ENCODE data around the gene NUCB1.
"Not testable (repeated sequence)": the region's sequence is repeated elsewhere in the genome, so short reads cannot be mapped to it uniquely, and the experiment has no call there.

The NUCB1 gene

DNA sequence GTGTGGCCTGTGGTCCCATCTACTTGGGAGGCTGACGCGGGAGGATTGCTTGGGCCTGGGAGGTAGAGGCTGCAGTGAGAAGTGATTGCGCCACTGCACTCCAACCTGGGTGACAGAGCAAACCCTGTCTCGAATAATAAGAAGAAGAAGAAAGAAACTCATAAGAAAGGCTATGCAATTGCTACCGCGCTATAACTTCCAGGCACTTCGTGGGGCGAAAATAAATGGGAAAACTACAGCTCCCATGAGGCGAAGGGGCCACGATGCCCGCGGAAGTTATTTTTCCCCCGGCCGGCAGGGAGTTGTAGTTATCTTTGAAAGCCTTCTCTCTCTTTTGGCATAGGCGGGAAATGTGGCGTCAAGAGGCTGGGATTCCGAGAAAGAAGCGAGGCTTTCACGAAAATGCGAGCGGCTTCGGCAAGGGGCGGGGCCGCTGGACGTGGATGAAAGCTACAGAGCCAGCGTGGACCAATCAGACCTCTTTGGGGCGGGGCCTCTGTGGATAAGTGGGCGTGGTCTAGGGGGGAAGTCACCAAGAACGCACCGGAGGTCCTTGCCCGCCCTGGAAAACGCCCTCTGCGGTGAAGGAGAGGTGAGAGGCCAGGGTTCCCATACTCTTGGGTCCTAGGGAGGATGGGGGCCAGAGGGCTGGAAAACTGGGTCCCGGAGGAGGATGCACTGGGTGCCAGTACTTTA is at the start of gene NUCB1:
Gene NUCB1, plus strand, starts transcription at position 532 of the 696 bp plus-strand sequence. CDS start 485 bp downstream, outside the sequence.
- peak; percentile 96 to 99 (median 98) for DNase-seq

- no peak for DNase-seq
These were observed 47.8 kb upstream of the NUCB1 start for GRCh38 chr19:48852292-48852691.

- DNase-seq: no peak
These were observed 46.6 kb upstream of the NUCB1 start for GRCh38 chr19:48853483-48853882.

GRCh38 chr19:48854103-48854502 is 46.0 kb upstream of the NUCB1 start:
- DNase-seq: no peak

GRCh38 chr19:48856921-48857320 is 43.2 kb upstream of the NUCB1 start:
- DNase-seq: no peak

DNA sequence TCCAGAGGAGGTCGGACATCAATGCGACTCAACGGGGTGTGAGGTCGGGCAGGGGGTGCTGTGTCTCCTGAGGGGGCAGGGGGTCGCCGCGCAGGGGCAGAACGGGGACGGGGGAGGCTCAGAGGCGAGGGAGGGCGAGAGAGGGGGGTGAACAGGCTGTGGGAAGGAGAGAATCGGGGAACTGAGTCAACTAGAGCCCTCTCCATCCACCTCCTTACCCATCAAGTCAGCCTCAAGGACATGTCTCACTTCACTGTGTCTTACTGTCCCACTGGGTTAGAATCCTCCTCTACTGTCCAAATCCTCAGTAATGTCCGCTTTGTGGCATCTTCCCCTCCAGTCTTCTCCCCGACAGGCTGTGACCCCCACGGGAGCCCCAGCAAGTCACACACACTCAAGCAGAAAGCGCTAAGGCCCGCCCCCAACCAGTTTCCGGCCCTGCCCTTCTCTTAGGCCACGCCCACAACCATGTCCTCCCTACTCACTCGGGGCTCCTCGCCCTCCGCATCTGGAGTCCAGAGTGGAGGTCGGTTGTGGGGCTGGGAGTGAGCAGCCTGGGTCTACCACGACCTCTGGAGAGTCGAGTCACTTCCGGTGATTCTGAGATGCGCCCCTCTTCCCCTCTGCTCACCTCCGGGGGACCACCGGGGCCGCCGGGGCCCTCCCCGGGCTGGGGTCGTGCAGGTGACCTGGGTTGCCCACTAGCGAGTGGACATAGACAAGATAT is 41.0 kb upstream of the NUCB1 start:
- DNase-seq: peak; percentile 51 to 69 (median 61)

DNA sequence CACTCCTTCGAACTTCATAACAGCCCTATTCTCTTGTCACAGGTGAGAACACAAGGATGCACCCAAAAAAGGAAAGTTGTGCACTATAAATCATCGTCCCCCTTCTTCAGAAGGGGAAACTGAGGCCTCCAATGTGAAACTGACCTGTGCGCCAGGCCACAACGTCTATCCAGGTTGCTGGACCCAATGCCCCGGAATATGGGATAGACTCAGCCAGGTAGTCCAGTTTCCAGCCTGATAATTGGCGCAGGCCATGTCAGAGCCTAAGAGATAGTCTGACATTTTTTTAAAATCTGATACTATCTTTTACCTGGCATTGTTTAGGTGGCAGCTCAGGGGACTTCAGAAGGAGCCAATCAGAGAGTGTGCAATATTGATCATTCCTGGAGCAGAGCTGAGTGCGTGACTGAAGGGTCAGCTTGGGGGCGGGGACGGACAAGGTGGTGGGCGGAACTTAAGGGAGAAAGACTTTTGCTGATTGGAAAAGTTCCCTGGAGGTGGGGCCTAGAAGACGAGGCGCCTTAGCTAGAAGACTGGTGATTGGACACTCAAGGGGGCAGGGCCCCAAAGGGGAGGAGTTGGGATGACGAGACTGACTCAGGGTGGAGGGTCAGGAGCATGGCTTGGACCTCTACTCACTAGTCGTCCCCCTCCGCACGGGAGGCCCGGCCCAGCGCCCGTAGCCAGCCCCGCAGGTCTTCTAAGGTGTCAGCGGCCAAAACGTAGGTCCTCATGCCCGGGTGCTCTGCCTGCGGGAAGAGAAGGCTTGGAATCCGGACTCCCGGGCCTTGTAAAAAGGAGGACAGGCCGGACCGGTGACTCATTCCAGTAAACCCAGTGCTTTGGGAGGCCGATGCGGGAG is 40.2 kb upstream of the NUCB1 start:
- DNase-seq: no peak

GRCh38 chr19:48861313-48861712 is 38.8 kb upstream of the NUCB1 start:
- no peak for DNase-seq

DNA sequence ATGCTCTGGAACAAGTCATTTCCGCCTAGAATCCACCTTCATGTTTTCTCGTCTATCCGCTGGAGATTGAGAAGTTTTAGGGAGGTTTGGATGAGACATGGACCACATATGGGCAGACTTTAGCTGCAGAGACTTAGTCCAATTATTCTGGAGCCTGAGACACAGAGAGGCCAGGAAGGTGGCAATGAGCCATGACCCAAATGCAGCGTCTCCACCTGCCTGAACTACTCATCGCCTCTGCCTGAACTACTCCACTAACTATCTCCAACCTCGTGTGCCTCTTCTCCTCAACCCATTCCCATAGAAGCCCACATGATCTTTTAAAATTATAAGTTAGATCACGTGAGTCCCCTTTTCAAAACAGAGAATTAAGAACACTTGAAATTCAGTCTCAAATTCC is 37.3 kb upstream of the NUCB1 start:
- DNase-seq: no peak

- DNase-seq: no peak
These were observed 33.4 kb upstream of the NUCB1 start for GRCh38 chr19:48866692-48867091.

- DNase-seq: no peak
These were observed 32.9 kb upstream of the NUCB1 start for GRCh38 chr19:48867123-48867745.

- no peak for DNase-seq
These were observed 32.4 kb upstream of the NUCB1 start for GRCh38 chr19:48867746-48868113.

DNA sequence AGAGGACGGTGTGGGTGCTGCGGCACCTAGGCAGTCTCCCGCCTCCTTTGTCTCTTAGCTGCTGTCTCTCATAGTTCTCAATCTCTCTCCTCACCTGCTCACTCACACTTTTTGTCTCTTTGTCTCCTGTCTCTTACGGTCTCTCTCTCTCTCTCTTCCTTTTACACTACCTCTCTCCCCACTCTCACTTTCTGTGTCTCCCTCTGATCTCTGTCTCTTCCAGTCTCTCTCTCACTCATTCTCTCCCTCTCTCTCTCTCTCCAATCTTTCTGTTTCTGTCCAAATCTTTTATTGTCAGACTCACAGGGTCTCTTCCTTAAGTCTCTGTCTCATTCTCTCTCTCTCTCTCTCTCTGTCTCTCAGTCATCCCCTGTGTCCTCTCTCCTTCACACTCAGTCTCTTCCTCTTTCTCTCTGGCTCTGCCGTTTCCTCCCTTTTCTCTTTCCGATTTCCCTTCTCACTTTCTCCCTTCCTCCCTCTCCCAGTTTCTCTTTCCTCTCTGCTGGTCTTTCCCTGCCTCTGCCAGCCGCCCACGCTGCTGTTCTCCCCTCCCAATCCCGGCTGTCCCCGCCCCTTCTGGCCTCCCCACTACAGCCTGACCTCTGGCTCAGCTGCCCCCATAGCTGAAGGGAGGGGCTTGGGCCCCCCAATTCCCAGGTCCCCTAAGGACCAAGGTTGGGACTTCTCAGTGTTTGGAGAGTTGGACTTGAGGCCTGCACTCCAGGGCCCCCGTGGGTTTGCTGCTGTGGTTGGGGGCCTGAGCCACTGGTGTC is 31.8 kb upstream of the NUCB1 start, which contains the start of gene PLEKHA4:
Gene PLEKHA4, minus strand, starts transcription at position 504 of the 773 bp plus-strand sequence. CDS start 997 bp downstream, outside the sequence.
- no peak for DNase-seq

DNA sequence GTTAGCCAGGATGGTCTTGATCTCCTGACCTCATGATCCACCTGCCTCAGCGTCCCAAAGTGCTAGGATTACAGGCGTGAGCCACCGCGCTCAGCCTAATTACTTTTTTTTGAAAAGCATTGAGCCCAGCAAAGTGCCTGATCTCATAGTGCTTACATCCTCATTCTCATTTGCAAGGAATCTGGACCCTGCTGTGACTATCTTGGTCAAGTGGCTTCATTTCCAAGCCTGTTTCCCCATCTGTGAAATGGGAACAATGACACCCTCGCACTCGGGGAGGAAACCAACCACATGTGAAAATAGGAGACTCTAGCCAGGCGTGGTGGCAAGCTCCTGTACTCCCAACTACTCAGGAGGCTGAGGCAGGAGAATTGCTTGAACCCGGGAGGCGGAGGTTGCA is 30.1 kb upstream of the NUCB1 start:
- no peak for DNase-seq

- not testable (repeated sequence) for DNase-seq
These were observed 28.5 kb upstream of the NUCB1 start for GRCh38 chr19:48871471-48872181.

DNA sequence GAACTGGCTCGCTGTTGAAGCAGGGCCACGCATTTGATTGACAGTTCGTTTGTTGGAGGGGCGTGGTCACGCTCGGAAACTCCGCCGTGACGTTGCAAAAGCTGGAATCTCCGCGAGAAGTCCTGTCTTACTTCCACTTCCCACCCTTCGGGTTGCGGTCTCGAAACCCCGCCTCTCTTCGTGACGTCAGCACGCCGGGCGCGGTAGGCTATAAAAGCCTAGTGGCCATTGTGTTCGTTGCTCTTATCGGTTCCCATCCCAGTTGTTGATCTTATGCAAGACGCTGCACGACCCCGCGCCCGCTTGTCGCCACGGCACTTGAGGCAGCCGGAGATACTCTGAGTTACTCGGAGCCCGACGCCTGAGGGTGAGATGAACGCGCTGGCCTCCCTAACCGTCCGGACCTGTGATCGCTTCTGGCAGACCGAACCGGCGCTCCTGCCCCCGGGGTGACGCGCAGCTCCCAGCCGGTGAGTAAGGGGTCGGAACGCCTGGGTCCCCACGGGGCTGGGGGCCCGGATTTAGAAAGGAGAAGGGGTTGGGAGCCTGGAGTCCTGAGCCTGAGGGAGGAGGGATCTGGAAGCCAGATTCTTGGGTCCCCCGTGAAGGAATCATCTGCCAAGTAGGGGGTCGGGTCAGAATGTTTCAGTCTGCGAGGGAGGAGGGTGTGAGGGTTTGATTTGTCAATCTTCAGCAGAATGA is 27.8 kb upstream of the NUCB1 start, which contains the start of gene PPP1R15A:
Gene PPP1R15A, plus strand, starts transcription at position 240 of the 702 bp plus-strand sequence. CDS start 813 bp downstream, outside the sequence.
- peak; percentile 85 to 99 (median 94) for DNase-seq

DNA sequence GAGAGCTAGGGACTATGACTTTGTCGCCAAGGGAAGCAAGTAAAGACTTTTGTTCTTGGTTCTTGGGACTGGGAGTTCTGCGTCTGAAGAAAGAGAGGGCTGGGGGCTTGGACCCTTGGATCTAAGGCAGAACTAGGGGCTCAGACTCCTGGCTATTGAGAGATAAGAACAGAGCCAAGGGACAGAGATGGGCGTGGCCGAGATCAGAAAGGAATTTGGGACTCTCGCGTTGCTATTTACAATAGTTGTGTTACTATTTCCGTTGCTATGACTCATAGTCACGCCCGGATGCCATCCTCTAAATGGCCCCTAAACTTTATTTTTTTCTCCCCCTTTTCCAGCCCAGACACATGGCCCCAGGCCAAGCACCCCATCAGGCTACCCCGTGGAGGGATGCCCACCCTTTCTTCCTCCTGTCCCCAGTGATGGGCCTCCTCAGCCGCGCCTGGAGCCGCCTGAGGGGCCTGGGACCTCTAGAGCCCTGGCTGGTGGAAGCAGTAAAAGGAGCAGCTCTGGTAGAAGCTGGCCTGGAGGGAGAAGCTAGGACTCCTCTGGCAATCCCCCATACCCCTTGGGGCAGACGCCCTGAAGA is 27.1 kb upstream of the NUCB1 start:
- peak; percentile 37 to 56 (median 46) for DNase-seq

DNA sequence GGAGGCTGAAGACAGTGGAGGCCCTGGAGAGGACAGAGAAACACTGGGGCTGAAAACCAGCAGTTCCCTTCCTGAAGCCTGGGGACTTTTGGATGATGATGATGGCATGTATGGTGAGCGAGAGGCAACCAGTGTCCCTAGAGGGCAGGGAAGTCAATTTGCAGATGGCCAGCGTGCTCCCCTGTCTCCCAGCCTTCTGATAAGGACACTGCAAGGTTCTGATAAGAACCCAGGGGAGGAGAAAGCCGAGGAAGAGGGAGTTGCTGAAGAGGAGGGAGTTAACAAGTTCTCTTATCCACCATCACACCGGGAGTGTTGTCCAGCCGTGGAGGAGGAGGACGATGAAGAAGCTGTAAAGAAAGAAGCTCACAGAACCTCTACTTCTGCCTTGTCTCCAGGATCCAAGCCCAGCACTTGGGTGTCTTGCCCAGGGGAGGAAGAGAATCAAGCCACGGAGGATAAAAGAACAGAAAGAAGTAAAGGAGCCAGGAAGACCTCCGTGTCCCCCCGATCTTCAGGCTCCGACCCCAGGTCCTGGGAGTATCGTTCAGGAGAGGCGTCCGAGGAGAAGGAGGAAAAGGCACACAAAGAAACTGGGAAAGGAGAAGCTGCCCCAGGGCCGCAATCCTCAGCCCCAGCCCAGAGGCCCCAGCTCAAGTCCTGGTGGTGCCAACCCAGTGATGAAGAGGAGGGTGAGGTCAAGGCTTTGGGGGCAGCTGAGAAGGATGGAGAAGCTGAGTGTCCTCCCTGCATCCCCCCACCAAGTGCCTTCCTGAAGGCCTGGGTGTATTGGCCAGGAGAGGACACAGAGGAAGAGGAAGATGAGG is 26.4 kb upstream of the NUCB1 start:
- DNase-seq: no peak

Measured in activated CD4-positive, CD25-positive, alpha-beta regulatory T cell (primary cell).